ENCODE measurements around the gene CDH4.
"Not testable (repeated sequence)": the region's sequence is repeated elsewhere in the genome, so short reads cannot be mapped to it uniquely, and the experiment has no call there.

CDH4 gene

DNA sequence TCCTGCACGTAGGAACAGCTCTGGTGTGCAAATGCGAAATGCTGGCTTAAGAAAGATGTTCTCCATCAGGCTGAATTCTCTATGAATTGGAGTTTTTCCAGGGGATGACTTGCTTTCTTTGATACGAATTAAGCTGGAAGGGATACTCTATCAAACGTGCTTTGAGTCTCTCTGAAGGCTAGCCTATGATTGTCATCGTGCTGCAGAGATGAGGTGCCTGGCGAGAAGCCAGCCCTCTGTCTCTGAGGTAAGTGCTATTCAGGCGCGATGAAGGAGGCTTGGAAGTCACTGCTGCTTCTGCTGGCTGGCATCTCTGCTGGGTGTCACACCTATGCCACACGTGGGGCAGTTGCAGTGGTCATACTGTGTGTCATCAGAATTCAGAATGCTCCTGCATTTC, 589.9 kb downstream of the CDH4 start:
- DNase-seq, result no peak

- no peak for DNase-seq
These were observed 592.6 kb downstream of the CDH4 start for GRCh38 chr20:61844621-61845020.

DNA sequence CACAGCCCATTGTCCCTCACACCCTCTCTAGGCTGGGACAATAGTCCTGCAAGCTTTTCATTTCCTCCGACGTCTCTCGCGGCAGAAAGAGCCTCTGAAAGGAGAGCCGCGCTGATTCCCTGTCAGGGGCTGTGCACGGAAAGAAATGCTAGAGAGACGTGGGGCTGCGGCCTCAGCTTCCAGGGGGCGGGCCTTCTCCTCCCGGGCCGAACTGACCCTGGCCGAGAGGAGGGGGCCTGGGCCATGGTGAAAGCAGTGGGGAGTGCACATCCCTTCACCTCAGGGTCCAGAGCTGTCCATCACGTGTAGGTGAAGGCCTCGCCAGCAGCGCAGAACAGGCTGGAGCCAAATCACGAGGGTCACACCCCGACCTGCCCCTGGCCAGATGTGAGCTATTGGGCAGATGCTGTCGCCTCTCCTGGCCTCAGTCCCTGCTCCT, 593.2 kb downstream of the CDH4 start:
- no peak for DNase-seq

GRCh38 chr20:61846074-61846473, 594.0 kb downstream of the CDH4 start:
- no peak for DNase-seq

DNA sequence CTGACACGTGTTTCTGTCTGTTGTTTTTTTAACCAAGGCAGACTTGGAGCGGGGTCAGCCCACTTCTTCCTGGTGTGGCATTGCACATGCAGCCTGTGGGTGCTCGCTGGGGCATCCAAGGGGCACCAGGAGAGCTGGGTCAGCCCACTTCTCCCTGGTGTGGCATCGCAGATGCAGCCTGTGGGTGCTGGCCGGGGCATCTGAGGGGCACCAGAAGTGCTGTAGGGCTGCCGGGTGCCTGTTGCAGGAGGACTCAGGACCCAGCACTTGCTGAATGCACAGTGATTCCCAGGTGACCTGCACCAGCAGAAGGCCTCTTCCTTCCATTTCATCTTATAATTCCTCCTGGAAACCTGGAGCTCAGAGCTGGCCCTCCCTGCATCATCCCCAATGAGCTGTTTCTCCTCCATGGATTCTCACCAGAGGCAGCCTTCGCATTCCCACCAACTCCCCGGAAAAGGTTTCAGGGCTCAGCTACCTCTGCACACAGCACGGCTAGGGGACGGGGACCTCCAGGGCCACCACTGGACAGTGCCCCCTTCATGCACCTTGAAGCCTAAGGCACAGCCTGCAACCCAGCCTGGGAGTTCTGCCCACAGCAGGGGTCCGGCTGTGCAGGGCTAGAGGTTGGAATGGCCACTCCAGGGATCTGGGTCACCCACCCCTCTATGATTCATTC, 594.8 kb downstream of the CDH4 start:
- no peak for DNase-seq

GRCh38 chr20:61847420-61847748, 595.3 kb downstream of the CDH4 start:
- no peak for DNase-seq

DNA sequence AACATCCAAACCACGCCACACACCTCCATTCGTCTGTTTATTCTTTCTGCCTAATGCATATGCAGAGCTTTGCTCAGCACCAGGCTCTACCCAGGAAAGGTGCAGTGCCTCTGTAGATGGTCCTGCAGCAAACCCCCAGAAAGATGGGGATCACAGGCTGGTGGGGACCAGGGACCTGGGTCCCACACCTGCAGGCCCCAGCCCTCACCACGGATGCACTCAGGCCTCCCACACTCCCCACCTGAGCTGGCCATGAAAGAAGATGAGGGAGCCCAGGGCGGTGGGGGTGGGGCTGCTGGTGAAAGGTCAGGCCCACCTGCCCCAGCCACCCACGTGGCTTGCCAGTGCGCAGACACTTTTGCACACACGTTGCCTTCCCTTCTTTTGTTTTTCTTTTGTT, 595.9 kb downstream of the CDH4 start:
- no peak for DNase-seq

DNA sequence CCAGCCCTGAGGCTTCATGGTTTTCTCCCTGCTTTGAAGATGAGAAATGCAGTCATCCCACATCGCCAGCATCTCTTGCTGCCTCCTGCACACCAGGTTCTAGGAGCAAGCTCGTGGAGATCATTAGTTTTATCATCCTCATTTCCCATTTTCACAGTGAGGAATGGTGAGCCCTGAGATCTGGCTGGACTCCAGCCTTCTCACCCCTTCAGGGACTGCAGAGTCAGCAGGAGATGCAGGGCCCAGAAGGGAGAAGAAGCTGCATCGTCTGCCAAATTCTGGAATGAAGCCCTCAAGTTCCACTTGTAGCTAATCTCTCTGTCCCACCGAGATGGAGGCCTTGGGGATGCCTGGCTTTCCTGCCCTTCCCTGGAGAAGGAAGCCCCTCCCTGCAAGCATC, 596.8 kb downstream of the CDH4 start:
- no peak for DNase-seq

GRCh38 chr20:61849376-61849775, 597.3 kb downstream of the CDH4 start:
- DNase-seq, result no peak

DNA sequence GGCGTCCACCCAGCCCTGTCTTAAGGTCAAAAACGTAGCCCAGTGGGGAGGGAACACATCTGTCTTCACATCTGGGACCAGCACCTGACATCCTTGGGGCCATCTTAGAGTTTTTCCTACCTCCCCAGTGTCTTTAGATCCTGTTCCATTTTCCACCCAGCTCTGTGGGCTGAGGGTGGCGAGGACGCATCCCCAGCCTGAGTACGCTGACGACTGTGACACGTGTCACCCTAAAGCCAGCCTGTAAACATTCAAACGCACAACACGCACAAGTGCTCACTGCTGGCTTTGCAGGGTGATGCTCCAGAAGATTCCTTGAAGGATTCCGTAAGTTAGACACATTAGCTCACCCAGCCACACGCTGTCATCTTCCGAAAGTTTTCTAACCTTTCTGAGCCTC, 597.8 kb downstream of the CDH4 start:
- DNase-seq, result no peak

- DNase-seq, result no peak
These were observed 598.4 kb downstream of the CDH4 start for GRCh38 chr20:61850457-61850856.

- no peak for DNase-seq
These were observed 599.2 kb downstream of the CDH4 start for GRCh38 chr20:61850926-61851900.

- no peak for DNase-seq
These were observed 600.4 kb downstream of the CDH4 start for GRCh38 chr20:61852268-61853072.

- DNase-seq, result no peak
These were observed 601.3 kb downstream of the CDH4 start for GRCh38 chr20:61853073-61854005.

DNA sequence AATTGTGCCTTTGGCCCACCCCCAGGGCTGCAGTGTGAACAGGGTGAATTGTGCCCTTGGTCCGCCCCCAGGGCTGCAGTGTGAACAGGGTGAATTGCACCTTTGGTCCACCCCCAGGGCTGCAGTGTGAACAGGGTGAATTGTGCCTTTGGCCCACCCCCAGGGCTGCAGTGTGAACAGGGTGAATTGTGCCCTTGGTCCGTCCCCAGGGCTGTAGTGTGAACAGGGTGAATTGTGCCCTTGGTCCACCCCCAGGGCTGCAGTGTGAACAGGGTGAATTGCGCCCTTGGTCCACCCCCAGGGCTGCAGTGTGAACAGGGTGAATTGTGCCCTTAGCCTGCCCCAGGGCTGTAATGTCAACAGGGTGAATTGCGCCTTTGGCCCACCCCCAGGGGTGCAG, 602.5 kb downstream of the CDH4 start:
- not testable (repeated sequence) for DNase-seq

DNA sequence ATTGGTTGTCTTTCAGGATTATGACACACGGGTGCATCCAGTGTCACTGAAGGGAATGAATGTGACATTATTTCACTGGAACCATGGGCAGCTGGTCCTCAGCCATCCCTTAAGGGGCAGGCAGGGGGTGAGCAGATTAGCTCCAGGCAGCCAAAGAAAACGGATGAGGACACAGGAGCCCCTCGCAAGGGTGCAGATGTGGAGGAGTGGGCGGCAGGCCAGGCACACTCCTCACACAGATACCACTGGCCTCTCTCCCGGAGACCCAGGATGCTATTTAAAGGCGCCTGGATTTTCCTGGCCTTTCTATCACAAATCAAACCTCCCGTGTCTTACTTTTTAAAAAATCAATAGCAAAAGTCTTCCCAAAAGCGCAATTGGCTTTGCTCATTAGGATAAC, 603.2 kb downstream of the CDH4 start:
- DNase-seq, result no peak

GRCh38 chr20:61856626-61857413, 604.8 kb downstream of the CDH4 start:
- DNase-seq, result no peak

GRCh38 chr20:61857414-61857775, 605.3 kb downstream of the CDH4 start:
- DNase-seq, result no peak

- no peak for DNase-seq
These were observed 605.8 kb downstream of the CDH4 start for GRCh38 chr20:61857884-61858283.

DNA sequence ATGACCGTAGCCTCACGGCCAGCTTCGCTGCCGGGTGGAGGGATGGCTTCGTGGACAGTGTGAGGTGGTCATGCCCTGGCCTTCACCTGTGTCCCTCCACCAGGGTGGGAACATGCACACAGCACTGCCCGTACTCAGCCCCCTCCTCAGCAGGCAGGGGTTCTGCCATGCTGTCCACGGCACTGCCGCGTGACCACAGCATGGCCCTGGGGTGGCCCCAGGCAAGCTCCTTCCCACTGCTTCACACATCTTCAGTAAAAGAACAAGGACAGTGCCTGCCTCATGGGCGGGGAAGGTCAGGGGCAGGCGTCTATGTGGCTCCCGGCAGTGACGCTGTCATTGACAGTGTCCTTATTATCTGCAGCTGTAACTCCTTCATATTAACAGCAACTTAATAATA, 607.7 kb downstream of the CDH4 start:
- DNase-seq, result no peak

GRCh38 chr20:61860260-61860987, 608.4 kb downstream of the CDH4 start:
- DNase-seq, result no peak
